Mucosa of descending colon (tissue), 3 donors: ENCODE measurements around the gene KCNQ5. TPM values are rescaled to one million over a fixed set of nuclear protein-coding genes. Genes with fewer than 3 reads are reported as not detected.

ENCODE experiments used
- ATAC-seq: fragments of 200-7000 bp; cut with Tn5 transposase; one replicate; pipeline ENCODE4 v1.9.1; 2020; ENCODE audit warnings: mild to moderate bottlenecking, moderate library complexity
- DNase-seq, 3 donors: peaks; one replicate each; pipeline ENCODE4 v3.0.0-alpha.2; 2020
- H3K36me3 ChIP-seq: fragments of 200-600 bp; one replicate; pipeline ENCODE4 v1.8.0; 2021; ENCODE audit warnings: low read depth, mild to moderate bottlenecking
- H3K4me1 ChIP-seq: fragments of 200-600 bp; one replicate; pipeline ENCODE4 v1.8.0; 2021; ENCODE audit warnings: low read depth, mild to moderate bottlenecking
- H3K4me3 ChIP-seq: fragments of 200-600 bp; one replicate; pipeline ENCODE4 v1.8.0; 2021; ENCODE audit warnings: mild to moderate bottlenecking
- H3K9me3 ChIP-seq: fragments of 200-600 bp; one replicate; pipeline ENCODE4 v1.8.0; 2021; ENCODE audit warnings: mild to moderate bottlenecking
- intact Hi-C, 2 donors: fragments of 100-400 bp; cut with DNase I in 1 of 2; cut with micrococcal nuclease in 1 of 2; formaldehyde crosslinking; loops; one replicate each; pipeline versions ENCODE4 v1.11.0 to v1.11.1; 2022; cut with DNase I, micrococcal nuclease
- total RNA-seq, 3 donors: library from RNA; stranded (reverse); fragmentation: NEBNext Ultra II Directional in 2 of 3; extraction: Animal tissue kit (Norgen Biotek cat#: 25700) in 2 of 3; gene quantifications; one replicate each; pipeline versions ENCODE4 v1.2.1 to v1.2.4, GENCODE V29; 2021 to 2023
- TF ChIP-seq, protein P1 (sequence below): fragments of 200-600 bp; IDR thresholded peaks from one replicate; pipeline ENCODE4 v1.8.0; 2022; ENCODE audit warnings: antibody characterized with exemption, mild to moderate bottlenecking
- donor health status: DM: no; HTN: no; CAD: no; lungs with moderate emphysema.
- donor health status: DM: no; HTN: no; CAD: no.
- donor health status: DM: no; HTN: yes; CAD: no.

Gene KCNQ5
- total RNA-seq, 3 donors from 2014 or later = 0.14 to 2.3 (median 0.17) TPM

DNA sequence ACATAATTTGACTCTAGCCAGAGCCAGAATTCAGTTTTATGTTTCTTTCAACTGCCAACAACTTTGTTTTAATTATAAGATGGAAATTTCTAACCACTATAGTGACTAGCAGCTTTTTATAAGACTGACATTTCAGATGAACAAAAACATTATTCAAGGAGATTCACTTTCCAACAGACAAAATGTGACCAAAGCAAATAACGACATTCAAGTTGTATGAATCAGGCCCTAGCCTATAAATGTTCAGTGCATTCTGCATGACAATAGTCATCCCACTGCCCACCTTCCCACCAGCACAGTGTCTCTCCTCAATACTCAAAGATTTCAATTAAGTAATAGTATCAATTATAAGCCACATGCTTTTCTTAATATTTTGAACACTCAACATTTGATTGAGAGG, 402.7 kb downstream of the KCNQ5 start:
- no peak overlapping the region for H3K4me3 ChIP-seq
- H3K9me3 ChIP-seq = no peaks in the 10 kb centered on the region
- intact Hi-C loops = no loop called here
- H3K4me1 ChIP-seq = no peaks in the 10 kb centered on the region
- DNase-seq (no peak), ATAC-seq (no peak)
- TF ChIP-seq, protein P1, sequence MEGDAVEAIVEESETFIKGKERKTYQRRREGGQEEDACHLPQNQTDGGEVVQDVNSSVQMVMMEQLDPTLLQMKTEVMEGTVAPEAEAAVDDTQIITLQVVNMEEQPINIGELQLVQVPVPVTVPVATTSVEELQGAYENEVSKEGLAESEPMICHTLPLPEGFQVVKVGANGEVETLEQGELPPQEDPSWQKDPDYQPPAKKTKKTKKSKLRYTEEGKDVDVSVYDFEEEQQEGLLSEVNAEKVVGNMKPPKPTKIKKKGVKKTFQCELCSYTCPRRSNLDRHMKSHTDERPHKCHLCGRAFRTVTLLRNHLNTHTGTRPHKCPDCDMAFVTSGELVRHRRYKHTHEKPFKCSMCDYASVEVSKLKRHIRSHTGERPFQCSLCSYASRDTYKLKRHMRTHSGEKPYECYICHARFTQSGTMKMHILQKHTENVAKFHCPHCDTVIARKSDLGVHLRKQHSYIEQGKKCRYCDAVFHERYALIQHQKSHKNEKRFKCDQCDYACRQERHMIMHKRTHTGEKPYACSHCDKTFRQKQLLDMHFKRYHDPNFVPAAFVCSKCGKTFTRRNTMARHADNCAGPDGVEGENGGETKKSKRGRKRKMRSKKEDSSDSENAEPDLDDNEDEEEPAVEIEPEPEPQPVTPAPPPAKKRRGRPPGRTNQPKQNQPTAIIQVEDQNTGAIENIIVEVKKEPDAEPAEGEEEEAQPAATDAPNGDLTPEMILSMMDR = no peak
- no peaks in the 10 kb centered on the region for H3K36me3 ChIP-seq

DNA sequence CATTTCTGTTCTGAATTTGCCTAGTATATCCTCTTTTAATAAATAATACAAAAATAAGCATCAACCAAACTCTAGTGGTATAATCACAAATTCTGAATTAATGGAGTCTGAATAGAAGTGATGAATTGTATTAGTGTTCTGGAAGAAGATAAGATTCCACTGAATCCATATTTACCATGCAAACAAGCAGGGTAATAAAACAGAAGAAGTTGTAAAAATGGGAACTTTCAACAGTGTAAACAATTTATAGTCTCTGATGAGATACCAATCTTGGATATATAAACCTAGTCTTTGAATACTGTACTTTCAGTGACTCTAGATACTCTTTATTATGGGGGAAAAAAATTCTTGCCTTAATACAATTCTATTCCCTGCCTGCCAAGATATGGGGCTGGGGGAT, 405.8 kb downstream of the KCNQ5 start:
- ATAC-seq (no peak), DNase-seq (no peak)
- TF ChIP-seq, protein P1 = no peak
- no peaks in the 10 kb centered on the region for H3K9me3 ChIP-seq
- no peaks in the 10 kb centered on the region for H3K4me1 ChIP-seq
- no peaks in the 10 kb centered on the region for H3K36me3 ChIP-seq
- H3K4me3 ChIP-seq = no peak overlapping the region
- intact Hi-C loops = no loop called here

DNA sequence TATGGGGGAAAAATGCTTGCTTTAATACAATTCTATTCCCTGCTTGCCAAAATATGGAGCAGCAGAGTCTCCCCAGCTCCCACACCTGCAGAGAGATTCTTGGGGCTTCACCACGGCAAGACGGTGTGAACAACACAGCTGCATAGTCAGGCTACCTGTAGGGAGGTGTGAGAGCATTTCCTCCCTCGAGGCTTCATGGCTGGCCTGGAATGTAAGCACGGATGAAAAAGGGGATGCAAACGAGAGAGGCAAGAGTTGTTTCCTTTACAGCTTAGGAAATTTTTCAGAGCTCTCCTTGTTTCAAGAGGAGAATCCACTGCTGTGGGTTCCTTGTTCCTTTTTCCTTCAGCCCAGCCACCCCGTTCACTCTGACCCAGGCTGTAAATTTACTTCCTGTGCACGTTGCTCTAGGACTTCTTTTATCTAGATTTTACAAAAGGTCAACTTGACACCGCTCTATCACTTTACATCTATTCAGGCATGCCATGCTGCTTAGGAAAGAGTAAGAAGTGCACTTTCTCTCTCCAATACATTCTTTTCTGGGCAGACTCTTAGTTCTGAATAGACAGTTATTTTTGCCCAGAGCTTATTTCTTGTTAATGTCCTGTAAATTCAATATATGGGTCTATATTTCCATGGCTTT, 406.4 kb downstream of the KCNQ5 start:
- Histone ChIP-seq H3K4me1 (no peaks in the 10 kb centered on the region), H3K36me3 (no peaks in the 10 kb centered on the region), H3K4me3 (no peak overlapping the region), H3K9me3 (no peaks in the 10 kb centered on the region)
- intact Hi-C loops = no loop called here
- no peak for DNase-seq
- TF ChIP-seq, protein P1 = no peak
- no peak for ATAC-seq

DNA sequence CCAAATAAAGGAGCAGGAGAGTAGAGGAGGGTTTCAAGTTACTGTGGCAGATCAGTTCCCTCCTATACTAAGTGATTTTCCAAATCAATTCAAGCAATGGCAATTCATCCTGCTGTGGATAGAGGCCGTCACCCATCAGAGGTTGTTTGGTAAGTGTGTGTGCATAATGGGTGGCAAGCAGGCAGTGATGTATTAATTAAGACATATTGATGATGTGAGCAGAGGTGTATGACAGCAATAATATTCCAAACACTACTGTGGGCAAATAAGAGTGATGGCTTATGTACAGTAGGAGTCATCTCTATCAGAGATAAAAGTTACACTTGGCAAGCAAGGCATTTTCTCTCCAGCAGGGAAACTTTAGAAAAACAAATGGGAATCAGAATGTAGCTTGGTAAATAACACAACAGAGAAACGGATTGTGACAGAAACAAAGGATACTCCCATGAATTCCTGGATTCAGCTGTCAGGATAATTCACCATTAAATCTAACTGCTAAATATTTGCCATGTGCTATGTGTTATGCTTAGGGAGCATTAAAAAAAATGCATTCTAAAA, 407.1 kb downstream of the KCNQ5 start:
- Histone ChIP-seq H3K4me1 (no peaks in the 10 kb centered on the region), H3K4me3 (no peak overlapping the region), H3K9me3 (no peaks in the 10 kb centered on the region), H3K36me3 (no peaks in the 10 kb centered on the region)
- DNase-seq (no peak), ATAC-seq (no peak)
- TF ChIP-seq, protein P1 = no peak
- intact Hi-C loops = no loop called here

DNA sequence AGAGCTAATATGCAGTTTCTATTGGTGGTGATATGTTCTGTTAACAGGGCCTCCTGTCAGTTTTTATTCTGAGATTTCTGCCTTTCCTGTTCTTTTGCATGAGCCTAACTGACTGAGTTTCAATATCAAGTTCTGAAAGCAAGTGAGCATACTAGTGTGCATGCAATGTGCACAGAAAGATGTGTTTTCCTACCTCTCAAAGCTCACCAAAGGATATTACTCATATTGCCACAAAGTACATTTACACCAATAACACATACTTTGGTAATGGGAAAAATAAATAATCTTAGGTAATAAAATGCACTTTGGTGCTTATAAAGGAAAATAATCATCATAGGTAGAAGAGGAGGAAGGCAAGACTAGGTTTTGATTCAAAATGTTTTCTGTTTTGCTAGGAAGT, 408.4 kb downstream of the KCNQ5 start:
- Histone ChIP-seq H3K4me3 (no peak overlapping the region), H3K36me3 (no peaks in the 10 kb centered on the region), H3K9me3 (no peaks in the 10 kb centered on the region), H3K4me1 (no peaks in the 10 kb centered on the region)
- TF ChIP-seq, protein P1 = no peak
- intact Hi-C loops = no loop called here
- no peak for ATAC-seq
- DNase-seq = no peak
